Measurements from ENCODE around the gene PDLIM7. TPM values are rescaled to one million over a fixed set of nuclear protein-coding genes. Genes with fewer than 3 reads are reported as not detected.

Gene PDLIM7
- total and polyA plus RNA-seq, 2 of the 4 experiments (the other 2 are of a cell fraction), result 70.4 to 534 TPM

DNA sequence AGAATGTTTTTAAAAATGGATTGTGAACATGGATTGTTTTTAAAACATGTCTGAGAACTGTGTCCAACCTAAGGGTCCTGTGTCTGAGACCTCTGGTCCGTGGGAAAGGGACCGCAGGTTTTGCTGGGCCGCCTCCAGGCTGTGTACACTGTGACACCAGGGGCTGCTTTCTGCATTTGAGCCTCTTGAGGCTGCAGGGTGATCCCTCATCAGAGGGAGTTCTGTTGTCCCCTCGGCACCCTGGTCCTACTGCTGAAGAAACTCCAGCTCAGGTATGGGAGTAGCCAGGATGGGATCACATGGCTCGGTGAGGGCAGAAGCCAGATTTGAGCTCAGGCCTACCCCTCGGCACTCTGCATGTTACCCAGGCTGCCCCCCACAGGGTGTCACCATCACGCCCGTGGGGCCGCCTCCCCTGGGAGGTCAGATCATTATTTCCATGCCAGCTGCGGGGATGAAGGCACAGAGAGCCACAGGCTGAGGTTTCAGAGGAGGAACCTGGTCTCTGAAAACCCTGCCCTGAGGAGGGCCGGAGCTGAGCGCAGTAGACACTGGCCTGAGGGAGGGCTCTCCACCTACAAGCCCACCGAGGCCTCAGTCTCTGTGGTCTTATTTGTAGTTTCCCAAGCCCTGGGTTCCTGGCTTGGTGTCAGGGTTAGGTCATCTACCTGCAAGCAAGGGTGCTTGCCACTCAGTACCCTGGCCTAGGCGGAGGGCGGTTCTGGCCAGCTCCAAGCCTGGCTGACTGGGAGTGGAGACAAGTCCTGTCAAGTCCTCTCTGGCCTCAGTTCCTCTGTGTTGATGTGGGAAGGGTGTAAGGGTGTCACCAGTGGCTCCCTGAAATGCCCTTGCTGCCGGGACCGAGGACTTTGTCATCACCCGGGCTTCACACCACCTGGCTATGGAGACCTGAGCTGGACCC, 48.0 kb downstream of the PDLIM7 start:
- DNase-seq, result no peak
- no peak overlapping the region for H3K4me3 ChIP-seq (ENCODE audit: insufficient read depth, low read depth, low read length)
- POLR2A ChIA-PET (ENCODE audit: unreplicated experiment), result no interaction called here
- no peak overlapping the region for H2BK20ac ChIP-seq (ENCODE audit: low read depth, low read length)
- peaks cover 0 to 4% of the 10 kb centered on the region in 2 experiments; a peak in 1 of 4 replicates for H3K79me1 ChIP-seq (ENCODE audit: low read depth in 1 of 2, low read length in 2 of 2)
- H3K9me1 ChIP-seq (ENCODE audit: insufficient read depth, low read length), result peaks cover 4% of the 10 kb centered on the region; the same call in 1 of the 2 replicates
- no peak overlapping the region for H3K23ac ChIP-seq (ENCODE audit: low read depth, low read length)
- peaks cover 17% of the 10 kb centered on the region for H4K20me1 ChIP-seq (ENCODE audit: insufficient read depth, low read length)
- H4K91ac ChIP-seq (ENCODE audit: insufficient read depth, low read depth, low read length), result no peak overlapping the region
- H2BK15ac ChIP-seq (ENCODE audit: low read depth, low read length), result no peak overlapping the region
- WGBS, 2 experiments (ENCODE audit: extremely low coverage in 2 of 2, insufficient read length in 1 of 2), result 88% methylated on average over 8 of the region's 18 CpGs; no CpG with 5 or more reads in 1 of the 2 experiments
- intact Hi-C loops (cut with micrococcal nuclease) (no loop called here), dilution Hi-C loops (cut with HindIII; ENCODE audit: low sequenced_read_pairs, unreplicated experiment) (no loop called here), in situ Hi-C loops (cut with MboI; ENCODE audit: low sequenced_read_pairs) (loop anchor here (5.0 kb wide), 2 partner anchors 42 to 137 kb away; partner anchors contain the start of genes F12 and MXD3)
- H2AK5ac ChIP-seq (ENCODE audit: low read depth, low read length), result no peak overlapping the region
- H3K27ac ChIP-seq (ENCODE audit: insufficient read depth, low read length), result no peak overlapping the region
- H3K36me3 ChIP-seq (ENCODE audit: control insufficient read depth, insufficient read depth, low read length), result no peaks in the 10 kb centered on the region
- H3K9me3 ChIP-seq (ENCODE audit: control insufficient read depth, insufficient read depth, low read length), result no peaks in the 10 kb centered on the region
- no TSS peak for BruUV-seq (replicated peaks)
- no peak overlapping the region for H3K14ac ChIP-seq (replicated peaks; ENCODE audit: low read depth, low read length)
- H3K18ac ChIP-seq (ENCODE audit: low read depth, low read length), result no peak overlapping the region
- H2AK9ac ChIP-seq (replicated peaks; ENCODE audit: low read depth, low read length, poor library complexity), result peak overlapping the region; percentile 70
- H4K8ac ChIP-seq (ENCODE audit: low read depth in 2 of 2, low read length in 2 of 2), result no peak overlapping the region
- ATAC-seq (ENCODE audit: low read depth), result no peak
- no peak overlapping the region for H3K4me2 ChIP-seq (ENCODE audit: low read depth, low read length)
- no peak overlapping the region for H2BK120ac ChIP-seq (ENCODE audit: low read depth, low read length)
- H3K4ac ChIP-seq (ENCODE audit: low read depth, low read length), result no peak overlapping the region
- CTCF ChIA-PET, result interaction anchor here (4.7 kb wide), 1 partner anchor 45 kb away, joined by 28 read pairs; no protein-coding TSS in a partner anchor
- no peak overlapping the region for H4K5ac ChIP-seq (ENCODE audit: low read depth, low read length)
- no peak overlapping the region for H2AFZ ChIP-seq (replicated peaks; ENCODE audit: low read length, poor library complexity)
- no peak overlapping the region for H3K9ac ChIP-seq (ENCODE audit: low read depth, low read length)
- no peaks in the 10 kb centered on the region for H3K27me3 ChIP-seq (ENCODE audit: control insufficient read depth, insufficient read depth, low read length)
- no peak overlapping the region for H2BK5ac ChIP-seq (ENCODE audit: low read depth, low read length, poor library complexity, severe bottlenecking)
- no peak overlapping the region for H3K56ac ChIP-seq (ENCODE audit: extremely low read depth, insufficient read depth, low read length)
- H3K4me1 ChIP-seq (ENCODE audit: control insufficient read depth, insufficient read depth, low read length), result peaks cover 13% of the 10 kb centered on the region
- TF ChIP-seq POLR2A (IDR thresholded peaks at IDR 0.05; ENCODE audit: low read depth, low read length) (no peak), NFE2L2 (IDR thresholded peaks at IDR 0.05; ENCODE audit: low read depth, low read length) (no peak), ELK1 (IDR thresholded peaks at IDR 0.05; ENCODE audit: borderline replicate concordance, low read depth, low read length) (no peak), BHLHE40 (IDR thresholded peaks at IDR 0.05; ENCODE audit: low read depth, low read length) (no peak), RFX5 (IDR thresholded peaks at IDR 0.05; ENCODE audit: low read depth, low read length) (no peak), CEBPB (IDR thresholded peaks at IDR 0.05; ENCODE audit: low read depth, low read length) (no peak), SMC3 (IDR thresholded peaks at IDR 0.05; ENCODE audit: low read depth, low read length) (no peak), MAFK (IDR thresholded peaks at IDR 0.05; ENCODE audit: low read depth, low read length) (no peak), FOS (IDR thresholded peaks at IDR 0.05; ENCODE audit: low read depth, low read length) (no peak), RAD21 (IDR thresholded peaks at IDR 0.05; ENCODE audit: low read length) (no peak), USF2 (IDR thresholded peaks at IDR 0.05; ENCODE audit: low read depth, low read length) (no peak), MXI1 (IDR thresholded peaks at IDR 0.05; ENCODE audit: borderline replicate concordance, low read depth, low read length) (no peak), CHD1 (IDR thresholded peaks at IDR 0.05; ENCODE audit: low read depth, low read length) (no peak)
- TF ChIP-seq, protein P1, sequence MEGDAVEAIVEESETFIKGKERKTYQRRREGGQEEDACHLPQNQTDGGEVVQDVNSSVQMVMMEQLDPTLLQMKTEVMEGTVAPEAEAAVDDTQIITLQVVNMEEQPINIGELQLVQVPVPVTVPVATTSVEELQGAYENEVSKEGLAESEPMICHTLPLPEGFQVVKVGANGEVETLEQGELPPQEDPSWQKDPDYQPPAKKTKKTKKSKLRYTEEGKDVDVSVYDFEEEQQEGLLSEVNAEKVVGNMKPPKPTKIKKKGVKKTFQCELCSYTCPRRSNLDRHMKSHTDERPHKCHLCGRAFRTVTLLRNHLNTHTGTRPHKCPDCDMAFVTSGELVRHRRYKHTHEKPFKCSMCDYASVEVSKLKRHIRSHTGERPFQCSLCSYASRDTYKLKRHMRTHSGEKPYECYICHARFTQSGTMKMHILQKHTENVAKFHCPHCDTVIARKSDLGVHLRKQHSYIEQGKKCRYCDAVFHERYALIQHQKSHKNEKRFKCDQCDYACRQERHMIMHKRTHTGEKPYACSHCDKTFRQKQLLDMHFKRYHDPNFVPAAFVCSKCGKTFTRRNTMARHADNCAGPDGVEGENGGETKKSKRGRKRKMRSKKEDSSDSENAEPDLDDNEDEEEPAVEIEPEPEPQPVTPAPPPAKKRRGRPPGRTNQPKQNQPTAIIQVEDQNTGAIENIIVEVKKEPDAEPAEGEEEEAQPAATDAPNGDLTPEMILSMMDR (conservative IDR thresholded peaks at IDR 0.05; ENCODE audit: low read depth, low read length), result no peak

Data from IMR-90 (cell line).